GM12872 (cell line): Measurements from ENCODE around the gene PLEKHM3.

Source experiments
- TF ChIP-seq, protein P1 (sequence below): IDR thresholded peaks from 3 replicates; pipeline ENCODE4 v1.5.1; 2011; ENCODE audit warnings: low read depth, mild to moderate bottlenecking, low read length, moderate library complexity; ENCODE audit not compliant: insufficient read depth

Gene PLEKHM3

DNA sequence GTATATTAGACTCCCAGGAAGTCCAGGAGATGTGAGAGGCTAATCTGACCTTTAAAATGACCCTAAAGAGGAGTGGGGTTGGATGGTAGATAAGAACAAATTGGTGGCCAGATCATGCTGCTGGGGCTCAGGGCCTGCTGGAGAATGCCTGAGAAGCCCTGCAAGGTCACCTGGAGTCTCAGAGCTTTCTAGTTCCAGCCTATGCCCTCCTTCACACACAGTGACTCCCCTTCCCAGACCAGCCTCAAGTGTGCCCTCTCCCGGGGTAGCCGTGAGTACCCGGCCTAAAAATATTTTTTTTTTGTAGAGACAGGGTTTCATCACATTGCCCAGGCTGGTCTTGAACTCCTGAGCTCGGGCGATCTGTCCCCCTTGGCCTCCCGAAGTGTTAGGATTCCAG, 211.4 kb downstream of the PLEKHM3 start:
- TF ChIP-seq, protein P1, sequence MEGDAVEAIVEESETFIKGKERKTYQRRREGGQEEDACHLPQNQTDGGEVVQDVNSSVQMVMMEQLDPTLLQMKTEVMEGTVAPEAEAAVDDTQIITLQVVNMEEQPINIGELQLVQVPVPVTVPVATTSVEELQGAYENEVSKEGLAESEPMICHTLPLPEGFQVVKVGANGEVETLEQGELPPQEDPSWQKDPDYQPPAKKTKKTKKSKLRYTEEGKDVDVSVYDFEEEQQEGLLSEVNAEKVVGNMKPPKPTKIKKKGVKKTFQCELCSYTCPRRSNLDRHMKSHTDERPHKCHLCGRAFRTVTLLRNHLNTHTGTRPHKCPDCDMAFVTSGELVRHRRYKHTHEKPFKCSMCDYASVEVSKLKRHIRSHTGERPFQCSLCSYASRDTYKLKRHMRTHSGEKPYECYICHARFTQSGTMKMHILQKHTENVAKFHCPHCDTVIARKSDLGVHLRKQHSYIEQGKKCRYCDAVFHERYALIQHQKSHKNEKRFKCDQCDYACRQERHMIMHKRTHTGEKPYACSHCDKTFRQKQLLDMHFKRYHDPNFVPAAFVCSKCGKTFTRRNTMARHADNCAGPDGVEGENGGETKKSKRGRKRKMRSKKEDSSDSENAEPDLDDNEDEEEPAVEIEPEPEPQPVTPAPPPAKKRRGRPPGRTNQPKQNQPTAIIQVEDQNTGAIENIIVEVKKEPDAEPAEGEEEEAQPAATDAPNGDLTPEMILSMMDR: no peak

DNA sequence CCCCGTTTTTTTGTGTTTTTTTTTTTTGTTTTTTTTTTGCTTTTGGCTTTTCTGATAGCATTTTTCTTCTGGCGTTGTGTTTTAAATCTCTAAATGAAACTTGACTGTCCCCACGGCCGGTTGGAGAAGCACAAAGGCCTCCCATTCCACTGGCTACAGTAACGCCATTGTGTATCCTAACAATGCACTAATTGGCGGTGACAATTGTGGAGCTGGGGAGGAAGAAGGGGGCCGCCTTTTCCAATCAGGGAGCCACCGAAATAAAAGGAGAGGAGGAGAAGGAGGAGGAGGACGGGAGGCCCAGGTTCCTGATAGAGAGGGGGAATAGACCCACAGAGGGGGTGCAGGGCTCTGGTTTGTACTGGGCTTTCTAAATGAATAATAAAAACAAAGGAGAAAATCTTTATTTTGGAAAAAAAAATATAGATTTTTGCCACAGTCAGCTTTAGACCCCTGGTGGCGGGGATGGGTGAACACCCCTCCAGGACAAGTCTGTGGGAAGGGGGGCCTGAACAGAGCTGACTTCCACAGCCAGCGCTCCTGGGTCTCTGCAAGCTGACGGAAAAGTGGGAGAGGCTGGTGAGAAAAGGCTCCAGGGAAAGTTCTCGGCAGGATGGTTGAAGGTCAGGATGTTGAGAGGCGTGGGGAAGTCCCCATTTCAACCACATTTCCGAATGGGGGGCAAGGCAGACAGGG, 212.0 kb downstream of the PLEKHM3 start:
- TF ChIP-seq, protein P1: no peak

DNA sequence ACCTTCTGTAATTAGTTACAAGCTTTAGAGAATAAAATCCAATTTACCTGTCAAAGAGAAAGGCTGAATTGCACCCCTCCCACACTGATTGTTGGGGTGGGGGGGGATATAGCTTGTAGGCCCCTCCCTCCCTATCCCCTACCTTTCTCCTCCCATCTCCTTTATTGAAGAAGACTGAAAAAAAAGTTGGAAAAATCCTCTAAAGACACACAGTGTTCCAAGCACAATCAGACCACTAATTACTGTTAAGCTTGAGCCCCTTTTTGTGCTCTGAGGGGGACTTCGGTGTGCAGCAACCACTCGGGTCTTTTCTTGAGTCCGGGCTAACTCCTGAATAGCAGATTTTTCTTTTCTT, 212.6 kb downstream of the PLEKHM3 start:
- TF ChIP-seq, protein P1: no peak

DNA sequence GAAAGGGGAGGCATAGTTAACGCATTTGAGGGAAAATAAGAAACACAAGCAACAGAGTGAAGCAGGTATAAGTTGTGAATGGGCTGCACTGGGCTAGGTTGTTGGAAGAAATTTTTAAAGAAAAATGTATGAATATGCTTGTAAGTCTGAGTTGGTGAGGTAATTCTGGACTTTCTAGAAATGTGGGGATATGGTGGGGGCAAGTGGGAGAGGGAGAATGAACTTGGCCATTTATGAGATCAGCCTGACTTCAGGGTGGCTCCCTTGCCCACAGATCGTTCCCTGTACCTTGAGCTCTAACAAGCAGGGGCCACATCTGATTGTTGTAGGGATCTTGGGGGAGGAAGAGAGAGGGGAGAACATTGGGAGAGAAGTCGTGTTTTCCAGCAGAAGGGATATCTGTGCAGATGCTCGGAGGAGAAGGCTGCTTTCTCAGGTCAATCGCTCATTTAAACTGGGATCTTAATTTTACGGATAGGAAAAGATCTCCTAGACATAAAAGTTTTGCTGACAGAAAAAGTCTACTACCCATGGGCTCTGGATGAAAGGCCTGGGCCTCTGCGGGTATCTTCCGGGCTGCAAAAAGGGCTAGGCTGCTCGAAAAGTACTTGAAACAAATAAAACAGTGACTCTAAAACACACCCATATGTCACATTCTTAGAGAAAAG, 213.1 kb downstream of the PLEKHM3 start:
- TF ChIP-seq, protein P1: no peak

DNA sequence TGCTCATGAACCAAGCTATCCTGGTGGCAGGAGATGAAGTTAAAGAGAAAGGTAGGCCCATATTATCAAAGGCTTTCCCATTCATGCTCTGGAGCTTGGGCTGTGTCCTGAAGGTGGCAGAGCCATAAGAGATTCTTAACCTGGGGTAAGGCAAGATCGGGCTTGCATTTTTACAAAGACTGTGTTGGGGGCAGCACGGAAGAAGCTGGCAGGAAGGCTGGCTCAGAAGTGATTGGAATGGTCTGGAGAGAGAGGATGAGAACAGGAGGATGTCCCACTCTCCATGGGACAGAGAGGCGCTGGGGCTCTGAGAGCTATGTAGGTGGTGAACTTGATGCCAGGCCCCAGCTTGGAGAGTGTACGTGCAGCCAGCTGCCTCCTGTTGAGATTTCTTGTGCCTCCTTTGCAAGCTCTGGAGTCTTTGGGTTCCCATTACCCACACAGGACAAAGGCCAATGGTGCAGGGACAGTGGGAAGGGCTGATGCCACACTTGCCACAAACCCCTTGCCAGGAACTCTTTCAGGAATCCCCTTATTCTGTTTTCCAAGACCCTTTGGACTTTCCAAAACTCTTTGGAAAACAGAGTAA, 215.0 kb downstream of the PLEKHM3 start:
- TF ChIP-seq, protein P1: no peak

DNA sequence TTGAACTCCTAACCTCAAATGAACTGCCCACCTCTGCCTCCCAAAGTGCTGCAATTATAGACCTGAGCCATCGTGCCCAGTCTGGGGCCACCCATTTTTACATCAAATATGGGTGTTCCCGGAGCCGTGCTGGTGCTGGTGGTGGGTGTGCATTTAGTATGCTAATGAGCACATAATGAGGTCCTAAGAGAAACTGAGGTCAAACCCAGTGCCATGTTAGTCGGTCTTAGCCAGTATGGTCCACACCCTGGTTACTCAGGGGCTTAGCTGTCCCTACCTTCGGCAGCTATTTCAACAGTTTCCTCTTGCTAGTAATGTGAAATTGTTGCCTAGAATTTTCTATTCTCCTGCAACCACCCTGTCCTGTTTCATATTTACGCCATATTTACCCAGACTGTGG, 217.2 kb downstream of the PLEKHM3 start:
- TF ChIP-seq, protein P1: no peak

DNA sequence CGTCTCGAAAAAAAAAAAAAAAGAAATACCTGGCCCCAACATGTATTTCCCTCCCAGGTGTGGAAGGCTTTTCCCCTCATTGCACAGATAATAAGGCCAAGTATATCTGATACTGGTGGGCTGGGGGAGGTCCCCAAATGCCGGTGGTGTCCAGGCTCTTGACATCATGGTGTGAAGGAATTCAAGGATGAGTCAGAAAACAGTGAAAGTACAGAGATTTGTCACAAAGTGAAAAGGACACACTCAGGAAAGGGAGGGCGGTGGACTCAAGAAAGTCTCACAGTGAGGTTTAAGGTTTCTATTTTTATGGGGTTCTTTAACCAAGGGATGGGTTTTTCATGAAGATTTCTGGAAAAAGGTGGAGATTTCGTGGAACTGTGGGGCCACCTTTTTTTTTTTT, 217.8 kb downstream of the PLEKHM3 start:
- TF ChIP-seq, protein P1: no peak
